Measurements from ENCODE around the gene LRRTM4.

- no peak for TF ChIP-seq POLR2A (IDR thresholded peaks at IDR 0.05)
- no peak for TF ChIP-seq CTCF (IDR thresholded peaks at IDR 0.05)
These were observed 375.0 kb downstream of the LRRTM4 start for GRCh38 chr2:77147153-77147552.
